ENCODE data around the gene EDN3. TPM values are rescaled to one million over a fixed set of nuclear protein-coding genes. Genes with fewer than 3 reads are reported as not detected.
"Not testable (repeated sequence)": the region's sequence is repeated elsewhere in the genome, so short reads cannot be mapped to it uniquely, and the experiment has no call there.

Gene EDN3
- total RNA-seq, 1 donor, result not detected

GRCh38 chr20:59340201-59340885, 39.9 kb downstream of the EDN3 start:
- no peak for TF ChIP-seq CTCF (IDR thresholded peaks at IDR 0.05; ENCODE audit: insufficient read depth, low read length)
- H3K4me3 ChIP-seq (ENCODE audit: low read depth, low read length), result no peak overlapping the region
- DNase-seq (ENCODE audit: low read depth), result no peak

GRCh38 chr20:59341285-59342022, 41.0 kb downstream of the EDN3 start:
- not testable (repeated sequence) for DNase-seq (ENCODE audit: low read depth); H3K4me3 ChIP-seq (ENCODE audit: low read depth, low read length)

GRCh38 chr20:59342023-59342957, 41.9 kb downstream of the EDN3 start:
- no peak overlapping the region for H3K4me3 ChIP-seq (ENCODE audit: low read depth, low read length)
- no peak for TF ChIP-seq CTCF (IDR thresholded peaks at IDR 0.05; ENCODE audit: insufficient read depth, low read length)
- no peak for DNase-seq (ENCODE audit: low read depth)

DNA sequence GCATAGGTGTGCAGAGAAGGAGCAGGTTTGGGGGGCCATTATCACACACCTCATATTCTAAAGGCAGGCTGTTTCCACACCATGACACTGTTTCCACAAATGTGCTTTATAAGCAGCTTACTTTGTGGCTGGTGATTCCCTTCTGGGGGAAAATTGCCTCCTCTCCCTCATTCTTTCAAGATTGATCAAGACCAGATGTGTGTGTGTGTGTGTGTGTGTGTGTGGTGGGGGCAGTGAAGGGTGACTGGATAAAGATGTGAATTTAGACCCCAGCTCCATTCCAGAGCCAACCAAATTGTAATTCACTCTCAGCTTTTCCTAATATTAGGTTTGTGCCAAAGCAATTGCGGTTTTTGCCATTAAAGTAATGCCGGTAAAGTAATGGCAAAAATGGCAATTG, 45.6 kb downstream of the EDN3 start:
- no peak for TF ChIP-seq CTCF (IDR thresholded peaks at IDR 0.05; ENCODE audit: insufficient read depth, low read length)
- DNase-seq (ENCODE audit: low read depth), result no peak
- no peak overlapping the region for H3K4me3 ChIP-seq (ENCODE audit: low read depth, low read length)

GRCh38 chr20:59349277-59349676, 48.9 kb downstream of the EDN3 start:
- TF ChIP-seq CTCF (IDR thresholded peaks at IDR 0.05; ENCODE audit: insufficient read depth, low read length), result no peak
- no peak overlapping the region for H3K4me3 ChIP-seq (ENCODE audit: low read depth, low read length)
- no peak for DNase-seq (ENCODE audit: low read depth)

- TF ChIP-seq CTCF (IDR thresholded peaks at IDR 0.05; ENCODE audit: insufficient read depth, low read length), result no peak
These were observed 50.1 kb downstream of the EDN3 start for GRCh38 chr20:59350330-59351156.

More at GRCh38 chr20:59350330-59351156, 50.1 kb downstream of the EDN3 start:
- no peak overlapping the region for H3K4me3 ChIP-seq (ENCODE audit: low read depth, low read length)
- no peak for DNase-seq (ENCODE audit: low read depth)
